Thymus (tissue), 11 donors: Measurements from ENCODE around the gene TGFB2. TPM values are rescaled to one million over a fixed set of nuclear protein-coding genes. Genes with fewer than 3 reads are reported as not detected.

Experiments used
- DNase-seq, 9 donors: peaks; one replicate each; pipeline ENCODE4 v3.0.0-alpha.2; 2013; ENCODE audit warnings: low spot score in 9 of 9, low read depth in 6 of 9, missing footprints in 1 of 9
- H3K27ac ChIP-seq, 2 donors: one replicate each; pipeline ENCODE4 v1.5.1; 2013; ENCODE audit warnings: control low read depth in 1 of 2, low read depth in 1 of 2, low read length in 1 of 2, mild to moderate bottlenecking in 1 of 2, moderate library complexity in 1 of 2
- H3K27me3 ChIP-seq, 2 donors: one replicate each; pipeline ENCODE4 v1.5.1; 2013; ENCODE audit warnings: low read length in 1 of 2; ENCODE audit not compliant: control insufficient read depth in 2 of 2, insufficient read depth in 1 of 2
- H3K36me3 ChIP-seq, 2 donors: one replicate each; pipeline ENCODE4 v1.5.1; 2013; ENCODE audit warnings: low read length in 1 of 2, mild to moderate bottlenecking in 1 of 2, moderate library complexity in 1 of 2; ENCODE audit not compliant: control insufficient read depth in 2 of 2, insufficient read depth in 2 of 2
- H3K4me1 ChIP-seq, 2 donors: one replicate each; pipeline ENCODE4 v1.5.1; 2013; ENCODE audit warnings: low read length in 2 of 2; ENCODE audit not compliant: control insufficient read depth in 2 of 2, insufficient read depth in 2 of 2
- H3K4me3 ChIP-seq, 2 donors: one replicate each; pipeline ENCODE4 v1.5.1; 2013; ENCODE audit warnings: low read length in 2 of 2, control low read depth in 1 of 2, mild to moderate bottlenecking in 1 of 2
- H3K9me3 ChIP-seq, 2 donors: one replicate each; pipeline ENCODE4 v1.5.1; 2013; ENCODE audit warnings: low read length in 1 of 2, mild to moderate bottlenecking in 1 of 2; ENCODE audit not compliant: control insufficient read depth in 2 of 2, insufficient read depth in 1 of 2
- WGBS: extraction: QIAGEN DNeasy Blood & Tissue Kit; methylation state at CpG from one replicate; pipeline ENCODE4 v1.1.7; 2013; 5-methylcytosine and 5-hydroxymethylcytosine counted together
- polyA plus RNA-seq: library from polyadenylated mRNA; stranded (reverse); fragments of 200-250 nt; gene quantifications from one replicate; pipeline ENCODE4 v1.2.3, GENCODE V29; 2013
- total RNA-seq: library from RNA; stranded (reverse); fragments of 120-200 nt; gene quantifications from one replicate; pipeline ENCODE4 v1.2.4, GENCODE V29; 2013
- donor health status: healthy.

The TGFB2 gene
- total and polyA plus RNA-seq, 2 donors: 0.94 to 1.6 TPM

- H3K9me3 ChIP-seq: no peaks in the 10 kb centered on the region
- H3K36me3 ChIP-seq: no peaks in the 10 kb centered on the region
- no peaks in the 10 kb centered on the region for H3K27me3 ChIP-seq
- DNase-seq: no peak
- 96% methylated on average over 8 of the region's 8 CpGs for WGBS
- no peaks in the 10 kb centered on the region for H3K4me1 ChIP-seq
- H3K4me3 ChIP-seq: no peak overlapping the region
- no peak overlapping the region for H3K27ac ChIP-seq
Measured at GRCh38 chr1:218364028-218364710, 19.0 kb downstream of the TGFB2 start.

GRCh38 chr1:218365226-218365999 lies 20.3 kb downstream of the TGFB2 start:
- no peak overlapping the region for H3K27ac ChIP-seq
- 97% methylated on average over 15 of the region's 15 CpGs for WGBS
- H3K27me3 ChIP-seq: no peaks in the 10 kb centered on the region
- no peaks in the 10 kb centered on the region for H3K36me3 ChIP-seq
- H3K4me1 ChIP-seq: no peaks in the 10 kb centered on the region
- H3K9me3 ChIP-seq: no peaks in the 10 kb centered on the region
- DNase-seq: no peak
- H3K4me3 ChIP-seq: no peak overlapping the region

- Histone ChIP-seq H3K4me3 (no peak overlapping the region), H3K27me3 (no peaks in the 10 kb centered on the region), H3K4me1 (no peaks in the 10 kb centered on the region), H3K27ac (no peak overlapping the region), H3K36me3 (no peaks in the 10 kb centered on the region), H3K9me3 (no peaks in the 10 kb centered on the region)
- WGBS: 89% methylated on average over 5 of the region's 5 CpGs
- no peak for DNase-seq
Measured at GRCh38 chr1:218366322-218367052, 21.4 kb downstream of the TGFB2 start.

- H3K27ac ChIP-seq: no peak overlapping the region
- H3K36me3 ChIP-seq: no peaks in the 10 kb centered on the region
- DNase-seq: no peak
- no peaks in the 10 kb centered on the region for H3K9me3 ChIP-seq
- H3K27me3 ChIP-seq: no peaks in the 10 kb centered on the region
- WGBS: 85% methylated on average over 4 of the region's 4 CpGs
- H3K4me1 ChIP-seq: no peaks in the 10 kb centered on the region
- no peak overlapping the region for H3K4me3 ChIP-seq
Measured at GRCh38 chr1:218367118-218367517, 22.0 kb downstream of the TGFB2 start.

- no peaks in the 10 kb centered on the region for H3K4me1 ChIP-seq
- H3K27ac ChIP-seq: no peak overlapping the region
- no peaks in the 10 kb centered on the region for H3K27me3 ChIP-seq
- H3K36me3 ChIP-seq: no peaks in the 10 kb centered on the region
- 96% methylated on average over 7 of the region's 7 CpGs for WGBS
- H3K9me3 ChIP-seq: no peaks in the 10 kb centered on the region
- DNase-seq: no peak
- no peak overlapping the region for H3K4me3 ChIP-seq
Measured at GRCh38 chr1:218368686-218369085, 23.6 kb downstream of the TGFB2 start.

- no peak overlapping the region for H3K4me3 ChIP-seq
- no peaks in the 10 kb centered on the region for H3K9me3 ChIP-seq
- 93% methylated on average over 2 of the region's 2 CpGs for WGBS
- no peaks in the 10 kb centered on the region for H3K4me1 ChIP-seq
- no peaks in the 10 kb centered on the region for H3K27me3 ChIP-seq
- no peak for DNase-seq
- no peak overlapping the region for H3K27ac ChIP-seq
- no peaks in the 10 kb centered on the region for H3K36me3 ChIP-seq
Measured at GRCh38 chr1:218369688-218370511, 24.8 kb downstream of the TGFB2 start.

DNA sequence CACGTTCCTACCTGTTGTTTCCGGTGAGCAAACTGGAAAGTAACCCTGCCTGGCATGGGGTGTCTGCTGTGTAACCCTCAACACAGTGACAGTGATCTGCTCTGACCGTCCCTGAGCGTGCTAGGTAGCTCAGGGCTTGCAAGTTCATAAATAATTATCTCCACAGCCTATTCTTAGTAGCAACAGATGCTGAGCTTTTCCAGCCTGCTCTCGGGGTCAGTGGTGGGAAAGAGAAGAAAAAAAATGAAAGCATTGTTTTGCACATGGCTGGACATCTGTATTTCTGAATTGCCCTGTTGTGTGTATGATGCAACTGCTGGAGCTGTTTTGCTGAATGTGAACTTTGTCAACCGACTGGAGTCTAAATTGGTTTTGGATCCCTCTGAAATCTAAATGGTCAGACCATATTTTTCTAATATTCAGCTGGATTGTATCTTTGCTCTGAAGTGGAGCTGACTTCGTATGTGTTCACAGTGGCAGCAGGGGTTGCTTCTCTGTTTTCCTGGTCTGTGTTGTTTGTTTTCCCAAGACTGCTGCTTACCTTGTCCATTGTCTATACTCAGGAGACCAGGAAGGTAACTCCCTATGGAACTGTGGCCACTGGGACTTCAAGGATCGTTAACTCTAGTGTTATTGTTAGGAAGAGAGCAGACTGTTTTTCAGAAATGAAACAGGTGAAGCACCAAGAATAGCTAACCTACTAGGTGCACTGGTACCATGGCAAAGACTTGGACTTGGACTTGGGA lies 27.0 kb downstream of the TGFB2 start:
- Histone ChIP-seq H3K9me3 (no peaks in the 10 kb centered on the region), H3K27ac (no peak overlapping the region), H3K36me3 (no peaks in the 10 kb centered on the region), H3K4me3 (no peak overlapping the region), H3K4me1 (no peaks in the 10 kb centered on the region), H3K27me3 (no peaks in the 10 kb centered on the region)
- 94% methylated on average over 8 of the region's 8 CpGs for WGBS
- DNase-seq: no peak
